Measurements from ENCODE around the gene PDZD8.

PDZD8 gene

GRCh38 chr10:117261501-117261900 lies 113.7 kb downstream of the PDZD8 start:
- DNase-seq (ENCODE audit: insufficient read length, low spot score) (no peak), FAIRE-seq (no peak)

DNA sequence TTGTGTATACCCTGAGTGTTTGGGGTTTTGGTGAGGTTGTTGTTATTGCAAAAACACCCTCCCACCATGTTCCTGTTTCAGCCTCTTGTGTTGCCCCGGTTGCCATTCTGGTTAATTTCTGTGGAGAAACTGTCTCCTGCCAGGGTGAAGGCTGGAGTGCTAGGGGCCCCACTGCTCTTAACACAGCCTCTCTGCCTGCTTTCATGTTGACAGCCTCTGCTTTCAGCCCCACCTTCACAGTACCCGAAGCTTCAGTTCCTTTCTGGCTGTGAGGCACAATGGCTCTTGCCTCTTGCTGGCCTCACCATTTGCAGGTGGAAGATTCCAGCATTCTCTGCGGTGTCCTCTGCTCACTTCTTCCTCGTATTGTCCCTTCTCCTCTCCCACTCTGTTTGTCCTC lies 115.2 kb downstream of the PDZD8 start:
- DNase-seq (ENCODE audit: insufficient read length, low spot score): no peak
- no peak for FAIRE-seq

DNA sequence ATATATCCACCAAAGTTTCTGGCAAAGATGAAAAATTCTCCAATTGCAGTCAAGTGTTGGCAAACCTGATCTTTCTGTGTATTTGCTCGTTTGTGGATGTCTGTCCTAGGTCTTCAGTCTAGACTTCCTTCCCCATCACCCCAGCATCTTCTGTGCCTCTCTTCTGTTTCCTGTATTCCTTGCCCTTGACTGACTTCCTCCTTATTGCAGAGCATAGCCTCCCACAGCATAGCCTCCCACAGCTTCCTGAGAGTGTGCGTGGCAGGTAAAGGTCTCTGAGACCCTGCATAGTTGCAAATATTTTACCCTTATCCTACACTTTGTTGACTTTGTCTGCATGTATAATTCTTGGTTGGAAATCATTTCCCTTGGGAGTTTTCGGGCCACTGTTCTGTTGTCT lies 116.0 kb downstream of the PDZD8 start:
- FAIRE-seq (no peak), DNase-seq (ENCODE audit: insufficient read length, low spot score) (no peak)

DNA sequence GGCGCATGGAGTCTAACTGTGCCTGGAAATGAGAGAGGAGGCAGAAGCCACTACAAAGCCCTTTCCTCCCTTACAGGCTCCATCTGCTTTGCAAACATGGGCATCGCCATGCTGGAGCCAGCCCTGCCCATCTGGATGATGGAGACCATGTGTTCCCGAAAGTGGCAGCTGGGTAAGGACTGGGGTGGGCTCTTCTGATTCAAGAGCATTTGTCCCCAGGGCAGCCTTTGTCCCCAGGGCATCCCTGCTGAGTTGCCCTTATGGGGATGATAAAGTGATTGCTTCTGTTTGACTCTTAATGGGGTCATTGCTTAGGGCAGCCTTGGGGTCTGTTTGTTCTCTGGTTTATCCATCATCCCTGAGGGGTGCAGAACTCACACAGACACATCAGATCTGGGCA lies 117.5 kb downstream of the PDZD8 start:
- DNase-seq (ENCODE audit: insufficient read length, low spot score): no peak
- no peak for FAIRE-seq

DNA sequence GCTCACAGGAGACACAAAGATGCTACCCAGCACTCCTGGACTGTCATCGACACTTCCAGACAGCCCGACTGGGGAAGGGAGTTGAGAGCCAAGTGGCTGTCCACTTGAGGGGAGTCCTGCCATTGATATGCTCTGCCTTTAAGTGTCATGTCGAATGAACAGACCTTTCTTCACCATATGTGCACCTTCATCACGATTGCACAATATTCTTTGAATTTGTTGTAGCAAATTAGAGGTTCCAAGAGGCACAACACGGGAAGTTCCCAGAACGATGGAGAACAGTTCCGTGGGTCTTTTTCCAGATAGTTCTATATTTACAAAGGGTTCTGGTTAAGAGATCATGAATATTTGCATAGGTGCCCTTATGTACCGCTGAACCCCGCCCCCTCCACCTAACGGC lies 118.3 kb downstream of the PDZD8 start:
- no peak for FAIRE-seq
- DNase-seq (ENCODE audit: insufficient read length, low spot score): no peak

DNA sequence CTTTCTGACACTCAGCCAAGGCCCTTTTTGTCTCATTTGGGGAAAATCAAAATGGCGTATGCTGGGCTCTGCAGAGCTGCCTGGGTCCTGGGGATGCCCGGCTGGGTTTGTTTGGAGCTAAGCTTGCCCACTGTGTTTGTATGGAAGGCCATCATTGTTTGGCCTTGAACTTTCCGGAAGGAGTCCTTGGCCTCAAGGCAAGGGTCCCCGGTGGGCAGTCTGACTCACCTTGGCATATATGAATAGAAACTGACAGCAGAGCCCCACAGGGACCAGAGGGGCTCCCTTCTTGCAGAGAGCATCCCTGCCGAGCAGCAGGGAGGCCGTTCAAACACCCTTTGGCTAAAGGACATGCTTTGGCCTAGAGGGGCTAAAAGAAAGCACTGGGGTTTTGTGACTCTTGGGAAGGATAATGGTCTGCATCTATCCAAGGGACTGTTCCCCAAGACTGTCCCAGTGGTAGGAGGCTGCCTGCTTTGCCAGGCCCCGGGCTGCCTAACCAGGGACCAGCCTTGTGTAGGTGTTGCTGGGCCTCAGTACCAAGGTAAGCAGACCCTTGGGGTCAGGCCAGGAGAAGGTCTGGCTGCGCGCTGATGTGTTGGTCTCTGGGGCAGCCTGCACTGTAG lies 119.3 kb downstream of the PDZD8 start:
- DNase-seq (ENCODE audit: insufficient read length, low spot score): no peak
- no peak for FAIRE-seq

DNA sequence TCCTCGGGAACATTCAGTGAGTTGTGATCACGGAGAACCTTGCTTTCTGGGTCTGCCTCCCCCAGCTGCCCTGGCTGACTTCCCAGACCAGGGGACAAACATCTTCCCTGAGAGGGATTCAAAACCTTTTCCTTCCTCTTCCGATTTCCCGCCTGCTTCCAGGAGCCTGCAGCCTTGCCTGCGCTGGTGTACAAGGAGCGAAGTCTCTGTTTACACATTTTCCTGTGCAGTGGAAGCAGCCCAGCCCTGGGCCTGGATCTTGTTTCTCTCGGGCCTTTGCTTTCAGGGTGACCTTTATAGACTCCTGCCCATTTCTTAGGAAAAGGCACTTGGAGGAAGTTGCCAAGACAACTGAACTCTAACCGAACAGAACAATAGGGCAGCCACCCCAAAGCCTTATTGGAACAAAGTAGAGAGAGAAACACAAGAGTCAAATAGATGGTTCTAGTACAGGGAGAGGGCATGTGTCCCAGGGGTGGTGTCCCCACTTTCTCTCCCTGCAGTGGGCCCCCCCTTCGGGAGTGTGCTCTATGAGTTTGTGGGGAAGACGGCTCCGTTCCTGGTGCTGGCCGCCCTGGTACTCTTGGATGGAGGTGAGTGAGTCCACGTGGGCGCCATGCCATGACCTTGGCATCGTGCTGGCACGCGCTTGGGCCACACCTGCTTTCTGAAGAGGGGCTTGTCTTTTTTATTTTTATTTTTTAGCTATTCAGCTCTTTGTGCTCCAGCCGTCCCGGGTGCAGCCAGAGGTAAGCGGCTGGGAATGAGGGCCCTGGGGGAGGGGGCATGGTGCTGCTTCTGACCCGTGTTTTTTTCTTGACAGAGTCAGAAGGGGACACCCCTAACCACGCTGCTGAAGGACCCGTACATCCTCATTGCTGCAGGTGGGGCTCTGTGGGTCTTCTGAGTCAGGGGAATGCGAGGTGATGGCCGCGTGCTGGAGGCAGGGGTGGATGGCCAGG lies 120.2 kb downstream of the PDZD8 start:
- FAIRE-seq: no peak
- no peak for DNase-seq (ENCODE audit: insufficient read length, low spot score)

- no peak for DNase-seq (ENCODE audit: insufficient read length, low spot score)
- no peak for FAIRE-seq
These were observed 120.9 kb downstream of the PDZD8 start for GRCh38 chr10:117254338-117254737.

DNA sequence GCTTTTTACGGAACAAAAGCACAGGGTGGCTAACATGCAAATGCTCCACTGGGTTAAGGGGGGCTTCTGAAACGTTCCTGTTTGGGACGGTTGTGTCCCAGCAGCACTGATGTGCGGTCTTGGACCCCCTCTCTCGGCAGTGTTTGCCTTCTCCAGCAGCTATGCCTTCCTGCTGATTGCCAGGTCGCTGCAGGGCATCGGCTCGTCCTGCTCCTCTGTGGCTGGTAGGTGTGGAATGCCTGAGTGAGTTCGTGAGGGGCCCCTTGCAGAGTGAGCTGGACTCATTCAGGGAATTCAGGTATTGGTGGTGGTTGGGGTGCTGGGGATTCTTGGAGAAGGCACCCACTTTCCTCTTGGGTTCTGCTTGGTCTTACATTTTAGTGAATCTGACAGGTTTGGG lies 121.3 kb downstream of the PDZD8 start:
- FAIRE-seq: no peak
- DNase-seq (ENCODE audit: insufficient read length, low spot score): no peak

DNA sequence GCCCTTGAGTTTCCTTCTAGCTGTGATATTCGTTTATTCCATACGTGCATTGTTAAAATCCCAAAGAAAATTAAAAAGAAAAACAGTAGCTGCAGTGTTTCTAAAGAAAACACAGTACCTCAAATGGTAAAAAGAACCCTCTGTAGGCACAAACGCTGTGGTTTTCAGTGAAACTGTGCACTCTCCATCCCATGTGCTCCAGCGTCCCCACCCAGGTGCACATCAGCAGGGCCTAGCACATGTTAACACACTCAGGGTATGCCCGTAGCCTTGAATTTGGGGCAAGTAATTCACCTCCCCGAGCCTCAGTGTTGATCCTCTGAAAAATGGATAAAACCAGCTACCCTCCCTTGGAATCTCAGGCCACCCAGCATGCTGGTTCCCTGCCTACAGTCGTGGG lies 124.8 kb downstream of the PDZD8 start:
- DNase-seq (ENCODE audit: insufficient read length, low spot score) (no peak), FAIRE-seq (no peak)

DNA sequence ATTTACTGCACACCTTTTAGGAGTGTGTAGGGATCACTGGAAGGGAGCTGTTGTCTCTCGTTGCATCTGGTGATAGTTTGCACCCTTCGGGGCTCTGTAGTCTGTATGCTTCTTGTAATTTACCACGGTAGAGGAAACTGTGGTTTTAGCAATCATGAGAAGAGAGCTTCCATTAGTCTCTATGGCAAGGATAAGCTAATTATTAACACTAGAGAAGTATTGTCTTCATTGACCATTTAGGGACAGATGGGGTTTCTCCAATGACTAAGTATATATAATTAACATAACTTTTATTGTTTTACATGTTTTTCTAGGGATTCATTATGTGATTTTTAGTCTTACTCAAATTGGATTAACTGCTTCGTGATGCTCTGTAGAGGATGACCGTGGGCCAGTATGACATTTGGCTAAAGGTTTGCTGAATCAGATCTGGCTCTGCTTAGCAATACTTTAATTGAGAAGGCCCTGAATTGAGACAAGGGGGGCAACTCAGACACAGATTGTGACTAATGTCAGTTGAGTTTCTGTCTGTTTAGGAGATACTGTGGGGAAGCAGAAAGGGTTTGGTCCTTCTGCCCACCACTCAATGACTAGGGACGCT lies 125.6 kb downstream of the PDZD8 start:
- FAIRE-seq (no peak), DNase-seq (ENCODE audit: insufficient read length, low spot score) (no peak)

- no peak for DNase-seq (ENCODE audit: insufficient read length, low spot score)
- FAIRE-seq: no peak
These were observed 126.3 kb downstream of the PDZD8 start for GRCh38 chr10:117248750-117249465.

DNA sequence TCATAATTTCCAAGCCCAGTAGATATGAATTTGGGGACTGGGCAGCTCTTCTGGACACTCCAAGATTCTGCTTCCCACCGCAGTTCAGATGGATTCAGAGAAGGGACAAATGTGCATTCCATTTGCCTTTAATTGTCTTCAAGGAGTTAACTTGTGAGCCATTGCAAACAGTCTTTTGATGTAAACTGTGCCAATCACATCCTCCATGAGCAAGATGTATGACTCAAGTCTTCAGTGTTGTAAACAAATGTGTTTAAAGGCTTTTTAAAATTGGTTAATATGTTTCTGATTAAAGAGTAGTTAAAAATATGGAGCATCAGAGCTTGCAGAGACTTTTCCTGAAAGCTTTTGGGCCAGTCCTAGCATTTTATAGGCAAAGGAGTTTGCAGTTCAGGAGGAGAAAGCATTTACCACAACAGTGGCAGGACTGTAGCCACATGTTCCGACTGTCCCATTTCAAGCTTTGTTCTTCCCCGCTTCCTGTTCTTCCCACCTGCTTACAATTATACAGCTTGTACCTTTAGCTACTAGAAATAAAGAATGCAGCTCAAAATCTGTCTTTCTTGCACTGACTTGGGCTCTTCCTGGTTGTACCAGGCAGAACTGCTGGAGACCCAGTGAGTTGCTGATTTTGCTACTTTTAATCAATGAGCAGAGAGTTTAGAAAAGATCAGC lies 128.1 kb downstream of the PDZD8 start:
- no peak for DNase-seq (ENCODE audit: insufficient read length, low spot score)
- no peak for FAIRE-seq

DNA sequence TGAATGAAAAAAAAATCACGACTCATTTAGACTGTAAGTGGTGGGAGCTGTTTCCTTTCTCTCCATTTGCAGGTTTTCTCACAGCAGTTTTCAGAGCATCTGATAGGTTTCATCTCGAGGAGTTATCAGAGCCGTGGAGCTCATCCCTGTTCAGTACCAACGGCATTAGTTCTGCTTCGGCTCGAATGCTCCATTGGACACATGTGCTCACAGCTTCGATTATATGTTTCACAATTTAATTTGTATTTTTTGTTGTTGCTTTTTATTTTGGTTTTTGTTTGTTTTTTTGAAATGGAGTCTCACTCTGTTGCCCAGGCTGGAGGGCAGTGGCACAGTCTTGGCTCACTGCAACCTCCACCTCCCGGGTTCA lies 132.8 kb downstream of the PDZD8 start:
- FAIRE-seq: no peak
- DNase-seq (ENCODE audit: insufficient read length, low spot score): no peak

- no peak for FAIRE-seq
- no peak for DNase-seq (ENCODE audit: insufficient read length, low spot score)
These were observed 133.4 kb downstream of the PDZD8 start for GRCh38 chr10:117241541-117242462.

DNA sequence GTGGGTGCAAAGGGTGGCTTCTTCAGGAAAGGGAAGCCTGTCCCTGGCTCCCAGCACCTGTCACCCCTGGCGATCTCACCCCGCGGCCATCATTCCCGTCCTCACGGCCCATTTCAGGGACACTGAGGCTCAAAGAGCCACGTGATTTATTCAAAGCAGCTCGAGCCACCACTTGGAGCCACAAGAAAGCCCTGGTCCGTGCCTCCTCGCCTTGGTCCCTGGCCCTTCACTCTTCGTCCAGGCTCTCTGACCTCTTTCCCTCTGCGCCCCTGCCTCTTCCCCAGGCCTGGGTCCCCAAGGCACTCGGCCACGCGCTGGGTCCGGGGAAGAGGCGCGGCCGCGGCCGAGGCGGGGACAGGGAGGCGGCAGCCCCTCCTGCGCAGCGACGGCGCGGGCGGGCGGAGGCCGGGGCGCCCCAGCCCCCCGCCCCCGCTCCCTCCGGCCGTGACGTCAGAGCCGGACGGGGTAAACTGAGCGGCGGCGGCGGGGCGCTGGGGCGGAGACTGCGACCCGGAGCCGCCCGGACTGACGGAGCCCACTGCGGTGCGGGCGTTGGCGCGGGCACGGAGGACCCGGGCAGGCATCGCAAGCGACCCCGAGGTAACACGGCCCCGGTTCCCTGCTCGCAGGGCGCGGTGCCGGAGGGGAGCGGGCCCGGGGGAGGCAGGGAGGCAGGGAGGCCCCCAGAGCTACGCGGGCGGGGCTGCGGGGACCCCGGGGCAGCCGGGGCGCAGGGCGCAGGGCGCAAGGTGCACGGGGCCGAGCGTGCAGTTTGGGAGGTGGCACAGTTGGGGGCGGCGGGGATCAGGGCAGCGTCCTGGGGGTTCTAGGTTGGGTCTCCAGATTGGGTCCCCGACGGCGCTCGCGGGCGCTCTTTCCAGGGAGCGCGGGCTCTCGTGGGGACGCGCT lies 134.4 kb downstream of the PDZD8 start, which contains the start of gene SLC18A2:
Gene SLC18A2, plus strand, starts transcription at position 494 of the 909 bp plus-strand sequence. CDS start 580 bp downstream, outside the sequence.
- no peak for FAIRE-seq
- no peak for DNase-seq (ENCODE audit: insufficient read length, low spot score)

DNA sequence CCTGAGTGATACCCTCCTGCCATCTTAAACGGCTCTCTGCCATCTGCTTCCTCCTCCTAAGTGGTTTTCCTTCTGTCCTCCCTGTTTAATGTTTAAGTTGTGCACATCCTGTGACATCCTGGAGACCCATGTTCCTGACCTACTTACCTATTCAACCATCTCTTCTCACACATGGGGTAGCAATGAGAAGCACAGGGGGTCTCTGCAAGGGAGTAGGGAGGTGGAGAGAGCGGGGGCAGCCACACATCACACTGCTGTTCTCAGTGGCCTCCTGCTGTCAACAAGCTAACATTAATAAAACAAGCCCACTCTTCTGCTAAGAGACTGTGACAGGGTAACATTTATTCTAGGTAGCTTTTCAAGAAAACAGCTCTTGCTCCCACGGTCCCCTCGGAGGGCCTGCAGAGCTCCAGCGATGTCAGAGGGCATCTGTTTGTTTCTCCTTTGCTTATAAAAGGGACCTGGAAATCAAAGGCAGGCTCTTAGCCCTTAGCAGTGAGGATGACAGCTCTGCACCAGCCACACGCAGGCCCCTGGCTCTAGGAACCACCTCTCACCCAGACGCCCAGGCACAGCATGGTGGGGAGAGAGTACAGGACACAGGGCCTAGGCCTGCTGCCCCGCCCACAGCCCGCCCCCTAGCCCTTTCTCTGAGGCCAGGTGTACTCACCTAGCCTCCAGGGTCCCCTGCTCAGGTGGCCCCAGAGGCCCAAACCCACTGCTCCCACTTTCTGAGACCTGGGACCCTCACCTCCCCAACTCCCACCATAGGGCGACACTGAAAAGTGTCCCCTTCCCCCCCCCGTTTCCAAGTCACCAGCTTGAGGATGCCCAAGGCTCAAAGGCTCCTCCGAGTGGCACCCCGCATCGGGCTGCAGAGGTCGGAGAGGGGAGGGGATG lies 135.3 kb downstream of the PDZD8 start:
- no peak for DNase-seq (ENCODE audit: insufficient read length, low spot score)
- FAIRE-seq: no peak
